ENCODE data around the gene USP44. TPM values are rescaled to one million over a fixed set of nuclear protein-coding genes. Genes with fewer than 3 reads are reported as not detected.

Gene USP44
- total RNA-seq, 1 experiment from 2014 or later: not detected

DNA sequence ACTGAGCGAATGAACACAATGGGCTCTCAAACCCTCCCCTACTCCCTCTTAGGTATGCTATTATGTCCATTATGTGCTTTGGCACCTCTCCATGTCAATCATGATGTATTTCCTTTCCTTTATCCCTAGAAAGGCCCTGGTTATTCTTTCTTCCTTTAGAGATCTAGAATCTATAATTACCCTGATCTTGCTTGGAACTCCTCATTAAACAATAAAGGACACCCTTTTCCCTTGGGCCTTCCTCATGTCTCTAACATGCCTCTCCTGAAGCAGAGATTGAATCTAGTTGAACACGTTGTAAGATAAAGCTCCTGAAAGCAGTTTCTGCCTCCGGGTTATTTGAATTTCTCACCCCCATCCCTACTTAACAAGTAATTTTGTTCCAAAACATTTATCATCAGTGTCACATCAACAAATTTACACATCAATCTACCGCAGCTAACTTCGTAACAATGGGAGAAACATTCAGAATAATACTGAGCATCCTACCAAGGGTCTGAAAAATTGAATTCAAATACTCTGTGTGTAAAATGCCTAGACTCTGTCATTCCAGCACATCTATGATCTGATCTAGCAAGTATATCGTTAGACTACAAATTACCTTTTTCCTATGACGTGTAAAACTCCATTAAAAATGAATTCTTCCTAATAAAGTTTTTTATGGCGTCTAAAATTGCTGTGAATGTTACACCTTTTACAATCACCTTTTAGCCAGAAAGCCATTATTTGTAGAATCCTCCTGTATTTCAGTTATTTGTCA lies 5.4 kb downstream of the USP44 start:
- no peak overlapping the region for H3K4me3 Mint-ChIP-seq (ENCODE audit: unreplicated experiment)
- ChIA-PET CTCF (no interaction called here), POLR2A (interaction anchor here (0.6 kb wide), 1 partner anchor 13 kb away, joined by 3 read pairs; no protein-coding TSS in a partner anchor)
- H3K9me3 Mint-ChIP-seq (ENCODE audit: unreplicated experiment): no peaks in the 10 kb centered on the region
- no peaks in the 10 kb centered on the region for H3K36me3 Mint-ChIP-seq (ENCODE audit: insufficient read depth, unreplicated experiment)
- no peaks in the 10 kb centered on the region for H3K4me1 Mint-ChIP-seq (ENCODE audit: insufficient read depth, unreplicated experiment)
- no peaks in the 10 kb centered on the region for H3K27me3 Mint-ChIP-seq (ENCODE audit: insufficient read depth, unreplicated experiment)
- TF ChIP-seq, protein P1, sequence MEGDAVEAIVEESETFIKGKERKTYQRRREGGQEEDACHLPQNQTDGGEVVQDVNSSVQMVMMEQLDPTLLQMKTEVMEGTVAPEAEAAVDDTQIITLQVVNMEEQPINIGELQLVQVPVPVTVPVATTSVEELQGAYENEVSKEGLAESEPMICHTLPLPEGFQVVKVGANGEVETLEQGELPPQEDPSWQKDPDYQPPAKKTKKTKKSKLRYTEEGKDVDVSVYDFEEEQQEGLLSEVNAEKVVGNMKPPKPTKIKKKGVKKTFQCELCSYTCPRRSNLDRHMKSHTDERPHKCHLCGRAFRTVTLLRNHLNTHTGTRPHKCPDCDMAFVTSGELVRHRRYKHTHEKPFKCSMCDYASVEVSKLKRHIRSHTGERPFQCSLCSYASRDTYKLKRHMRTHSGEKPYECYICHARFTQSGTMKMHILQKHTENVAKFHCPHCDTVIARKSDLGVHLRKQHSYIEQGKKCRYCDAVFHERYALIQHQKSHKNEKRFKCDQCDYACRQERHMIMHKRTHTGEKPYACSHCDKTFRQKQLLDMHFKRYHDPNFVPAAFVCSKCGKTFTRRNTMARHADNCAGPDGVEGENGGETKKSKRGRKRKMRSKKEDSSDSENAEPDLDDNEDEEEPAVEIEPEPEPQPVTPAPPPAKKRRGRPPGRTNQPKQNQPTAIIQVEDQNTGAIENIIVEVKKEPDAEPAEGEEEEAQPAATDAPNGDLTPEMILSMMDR (IDR thresholded peaks at IDR 0.05; ENCODE audit: unreplicated experiment): no peak
- H3K27ac Mint-ChIP-seq (ENCODE audit: low read depth, unreplicated experiment): no peak overlapping the region
- DNase-seq (ENCODE audit: unreplicated experiment): no peak
- no TSS peak for BruUV-seq (replicated peaks)
- intact Hi-C loops (cut with micrococcal nuclease): no loop called here

DNA sequence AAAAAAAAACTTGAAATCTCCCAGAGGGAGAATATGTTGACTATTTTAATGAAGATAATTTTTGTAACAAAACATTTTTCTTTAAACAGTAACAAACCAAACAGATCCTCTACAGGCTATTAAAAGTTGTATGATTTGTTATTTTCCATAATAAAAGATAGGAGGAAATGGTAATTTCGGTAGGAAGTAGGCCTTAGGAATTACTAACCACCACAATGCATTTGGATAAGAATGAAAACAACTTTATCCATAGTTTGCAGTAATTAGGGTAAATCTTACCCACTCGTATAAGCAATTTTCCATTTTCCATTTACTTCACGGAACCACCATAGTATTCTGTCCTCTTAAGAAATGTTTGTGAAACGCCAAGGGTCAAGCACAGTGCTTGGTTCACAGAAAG lies 6.0 kb downstream of the USP44 start:
- H3K4me1 Mint-ChIP-seq (ENCODE audit: insufficient read depth, unreplicated experiment): no peaks in the 10 kb centered on the region
- CTCF ChIA-PET: interaction anchor here (2.0 kb wide), 1 partner anchor 11 kb away, joined by 9 read pairs; no protein-coding TSS in a partner anchor

DNA sequence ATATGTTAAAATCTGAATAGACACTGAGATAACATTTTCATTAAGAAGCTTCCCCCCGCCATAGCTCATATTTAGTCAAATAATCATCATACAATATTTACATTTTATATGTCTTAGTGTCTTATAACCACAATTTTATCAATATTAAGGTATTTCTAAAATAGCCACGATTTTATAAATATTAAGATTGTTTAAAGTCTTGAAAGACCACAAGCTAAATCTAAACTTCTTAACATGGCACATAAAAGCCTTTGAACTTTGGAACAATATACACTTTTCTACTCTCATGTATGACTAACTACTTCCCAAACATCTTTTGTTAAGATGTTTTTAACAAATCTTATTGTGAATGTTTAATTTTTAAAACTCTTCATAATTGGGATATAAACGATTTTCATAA lies 6.5 kb downstream of the USP44 start:
- H3K4me3 Mint-ChIP-seq (ENCODE audit: unreplicated experiment): no peak overlapping the region
- intact Hi-C loops (cut with micrococcal nuclease): no loop called here
- ChIA-PET CTCF (interaction anchor here (0.6 to 2.0 kb wide), 2 partner anchors 10 to 571 kb away, joined by 3 to 9 read pairs; no protein-coding TSS in a partner anchor), POLR2A (interaction anchor here (0.6 to 0.8 kb wide), 2 partner anchors 12 to 439 kb away, joined by 3 read pairs; no protein-coding TSS in a partner anchor)
- no peak for DNase-seq (ENCODE audit: unreplicated experiment)
- H3K27me3 Mint-ChIP-seq (ENCODE audit: insufficient read depth, unreplicated experiment): no peaks in the 10 kb centered on the region
- TF ChIP-seq, protein P1 (IDR thresholded peaks at IDR 0.05; ENCODE audit: unreplicated experiment): no peak
- no peaks in the 10 kb centered on the region for H3K9me3 Mint-ChIP-seq (ENCODE audit: unreplicated experiment)
- BruUV-seq (replicated peaks): no TSS peak
- no peaks in the 10 kb centered on the region for H3K36me3 Mint-ChIP-seq (ENCODE audit: insufficient read depth, unreplicated experiment)
- H3K27ac Mint-ChIP-seq (ENCODE audit: low read depth, unreplicated experiment): no peak overlapping the region
- no peaks in the 10 kb centered on the region for H3K4me1 Mint-ChIP-seq (ENCODE audit: insufficient read depth, unreplicated experiment)

More for the DNA sequence above, 6.0 kb downstream of the USP44 start:
- Mint-ChIP-seq H3K9me3 (ENCODE audit: unreplicated experiment) (no peaks in the 10 kb centered on the region), H3K36me3 (ENCODE audit: insufficient read depth, unreplicated experiment) (no peaks in the 10 kb centered on the region), H3K27me3 (ENCODE audit: insufficient read depth, unreplicated experiment) (no peaks in the 10 kb centered on the region), H3K4me3 (ENCODE audit: unreplicated experiment) (no peak overlapping the region), H3K27ac (ENCODE audit: low read depth, unreplicated experiment) (no peak overlapping the region)
- BruUV-seq (replicated peaks): no TSS peak
- POLR2A ChIA-PET: no interaction called here
- TF ChIP-seq, protein P1 (IDR thresholded peaks at IDR 0.05; ENCODE audit: unreplicated experiment): no peak
- DNase-seq (ENCODE audit: unreplicated experiment): no peak
- intact Hi-C loops (cut with micrococcal nuclease): no loop called here

DNA sequence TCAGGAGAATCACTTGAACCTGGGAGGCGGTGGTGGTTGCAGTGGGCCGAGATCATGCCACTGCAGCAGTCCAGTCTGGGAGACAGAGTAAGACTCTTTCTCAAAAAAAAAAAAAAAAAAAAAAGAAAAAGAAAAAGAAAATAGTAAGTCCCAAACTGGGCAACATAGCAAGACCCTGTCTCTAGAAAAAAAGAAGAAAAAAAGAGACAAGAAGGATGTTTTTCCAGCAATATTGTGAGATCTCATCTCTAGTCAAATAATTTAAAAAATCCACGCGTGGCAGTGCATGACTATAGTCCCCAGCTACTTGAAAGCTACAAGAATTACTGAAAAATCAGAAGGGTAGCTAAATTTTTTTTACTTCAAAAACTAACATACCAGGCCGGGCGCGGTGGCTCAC lies 8.0 kb downstream of the USP44 start:
- BruUV-seq (replicated peaks): no TSS peak
- Mint-ChIP-seq H3K36me3 (ENCODE audit: insufficient read depth, unreplicated experiment) (no peaks in the 10 kb centered on the region), H3K27ac (ENCODE audit: low read depth, unreplicated experiment) (no peak overlapping the region), H3K27me3 (ENCODE audit: insufficient read depth, unreplicated experiment) (no peaks in the 10 kb centered on the region), H3K4me1 (ENCODE audit: insufficient read depth, unreplicated experiment) (no peaks in the 10 kb centered on the region), H3K9me3 (ENCODE audit: unreplicated experiment) (no peaks in the 10 kb centered on the region), H3K4me3 (ENCODE audit: unreplicated experiment) (no peak overlapping the region)
- intact Hi-C loops (cut with micrococcal nuclease): no loop called here
- ChIA-PET CTCF (interaction anchor here (2.0 kb wide), 1 partner anchor 9 kb away, joined by 9 read pairs; no protein-coding TSS in a partner anchor), POLR2A (interaction anchor here (0.6 kb wide), 1 partner anchor 9 kb away, joined by 3 read pairs; no protein-coding TSS in a partner anchor)
- no peak for DNase-seq (ENCODE audit: unreplicated experiment)
- TF ChIP-seq, protein P1 (IDR thresholded peaks at IDR 0.05; ENCODE audit: unreplicated experiment): no peak

Measured in MCF 10A (cell line).